ENCODE data around the gene C10orf90.

GRCh38 chr10:126674741-126675515 is 4.4 kb upstream of the C10orf90 start:
- TF ChIP-seq CTCF (IDR thresholded peaks at IDR 0.05) (no peak), POLR2A (IDR thresholded peaks at IDR 0.05) (no peak)
